Spleen (tissue), 11 donors: ENCODE data around the gene BNIP3. TPM values are rescaled to one million over a fixed set of nuclear protein-coding genes. Genes with fewer than 3 reads are reported as not detected.

Experiments used
- DNase-seq: peaks from one replicate; pipeline ENCODE4 v3.0.0-alpha.2; 2020
- H3K27ac ChIP-seq, 8 donors: fragments of 200-600 bp; sonication (generic) in 7 of 8; 1 replicate in 4 of 8; 2 replicates in 4 of 8; pipeline versions ENCODE4 v1.5.0 to v1.8.0; 2016 to 2021; ENCODE audit warnings: inconsistent platforms in 4 of 8, mild to moderate bottlenecking in 4 of 8, moderate library complexity in 1 of 8
- H3K27me3 ChIP-seq, 7 donors: fragments of 200-600 bp; sonication (generic) in 6 of 7; replicated peaks in 1 of 7; 1 replicate in 4 of 7; 2 replicates in 3 of 7; pipeline versions ENCODE4 v1.5.0 to v1.8.0; 2016 to 2021; ENCODE audit warnings: inconsistent platforms in 3 of 7, mild to moderate bottlenecking in 1 of 7
- H3K36me3 ChIP-seq, 6 donors: fragments of 200-600 bp; sonication (generic) in 5 of 6; 1 replicate in 4 of 6; 2 replicates in 2 of 6; pipeline versions ENCODE4 v1.5.0 to v1.8.0; 2016 to 2021; ENCODE audit warnings: inconsistent platforms in 2 of 6
- H3K4me1 ChIP-seq, 6 donors: fragments of 200-600 bp; sonication (generic) in 5 of 6; 1 replicate in 3 of 6; 2 replicates in 3 of 6; pipeline versions ENCODE4 v1.5.0 to v1.8.0; 2016 to 2021; ENCODE audit warnings: inconsistent platforms in 3 of 6
- H3K4me3 ChIP-seq, 8 donors: fragments of 200-600 bp; sonication (generic) in 7 of 8; 1 replicate in 4 of 8; 2 replicates in 4 of 8; pipeline versions ENCODE4 v1.5.0 to v1.8.0; 2016 to 2021; ENCODE audit warnings: inconsistent platforms in 4 of 8, mild to moderate bottlenecking in 4 of 8, moderate library complexity in 2 of 8
- H3K9me3 ChIP-seq, 8 donors: fragments of 200-600 bp; sonication (generic) in 7 of 8; 1 replicate in 4 of 8; 2 replicates in 4 of 8; pipeline versions ENCODE4 v1.5.0 to v1.8.0; 2016 to 2021; ENCODE audit warnings: inconsistent platforms in 4 of 8
- POLR2A ChIP-seq, 3 donors: fragments of 450-650 bp; IDR thresholded peaks; one replicate each; pipeline ENCODE4 v1.5.1; 2017; ENCODE audit warnings: antibody characterized with exemption in 3 of 3, mild to moderate bottlenecking in 1 of 3
- POLR2AphosphoS5 ChIP-seq, 3 donors: sonication (generic); formaldehyde crosslinking; IDR thresholded peaks; one replicate each; pipeline ENCODE4 v1.5.1; 2017; ENCODE audit warnings: antibody characterized with exemption in 3 of 3
- WGBS, 5 donors: extraction: QIAGEN DNeasy Blood & Tissue Kit in 3 of 5; methylation state at CpG; one replicate each; pipeline versions ENCODE4 v1.1.5 to v1.1.7; 2013 to 2018; 5-methylcytosine and 5-hydroxymethylcytosine counted together
- intact Hi-C: fragments of 100-400 bp; cut with DNase I; formaldehyde crosslinking; loops from one replicate; pipeline ENCODE4 v1.15.0; 2023; ENCODE audit warnings: low total_unique reads
- polyA plus RNA-seq, 3 donors: library from polyadenylated mRNA; stranded (reverse); fragments of 200-250 nt; gene quantifications; one replicate each; pipeline ENCODE4 v1.2.1, GENCODE V29; 2013
- total RNA-seq, 7 donors: library from RNA; depleted of rRNA in 3 of 7; stranded (reverse); fragments of >200 nt in 3 of 7; fragmentation: NEBNext Ultra II Directional in 4 of 7; extraction: Animal tissue kit (Norgen Biotek cat#: 25700) in 4 of 7; gene quantifications; one replicate each; pipeline versions ENCODE4 v1.1.0 to v1.2.1, GENCODE V29; 2016 to 2021
- TF ChIP-seq, protein P1 (sequence below), 11 experiments: fragments of 200-600 bp in 7 of 11; fragments of 450-650 bp in 4 of 11; sonication (generic) in 4 of 11; IDR thresholded peaks in 8 of 11; conservative IDR thresholded peaks in 3 of 11; 1 replicate in 7 of 11; 2 replicates in 4 of 11; pipeline versions ENCODE4 v1.4.0 to v1.8.0; 2016 to 2021; ENCODE audit warnings: antibody characterized with exemption in 11 of 11, inconsistent platforms in 4 of 11, mild to moderate bottlenecking in 1 of 11
- donor health status: healthy with polysubstance abuse.
- donor health status: DM: no; HTN: no; CAD: no; lungs with moderate emphysema.
- donor health status: DM: no; HTN: no; CAD: no.
- donor health status: Bipolar disorder and iron deficiency.
- donor health status: healthy.
- donor health status: DM: no; HTN: no; CAD: no.
- donor health status: DM: yes; HTN: yes; CAD: no.

Gene BNIP3
- total and polyA plus RNA-seq, 10 donors, result 4.2 to 42.6 (median 16.6) TPM

DNA sequence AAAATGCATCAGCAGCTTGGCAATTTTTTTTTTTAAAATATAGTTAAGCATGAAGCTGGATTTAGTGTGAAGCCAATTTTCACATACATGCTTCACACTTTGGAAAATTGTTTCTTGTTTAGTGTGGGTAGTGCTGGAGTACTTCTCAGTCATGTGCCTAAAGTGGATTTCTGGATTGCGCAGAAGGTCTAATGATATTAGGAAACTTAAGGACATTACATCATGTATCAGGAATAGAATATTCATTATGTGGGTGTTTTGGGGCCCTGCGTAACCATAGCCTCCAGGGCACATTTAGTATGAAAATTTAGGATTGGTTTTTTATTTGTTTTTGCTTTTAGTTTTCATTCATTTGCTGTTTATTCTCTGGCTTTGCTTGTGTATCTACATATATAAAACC lies 28.8 kb upstream of the BNIP3 start:
- H3K36me3 ChIP-seq, result no peaks in the 10 kb centered on the region
- H3K9me3 ChIP-seq, result peaks cover 0 to under 1% (median 0%) of the 10 kb centered on the region in 8 donors
- intact Hi-C loops, result no loop called here
- H3K4me3 ChIP-seq, result no peak overlapping the region
- no peak overlapping the region for H3K27ac ChIP-seq
- TF ChIP-seq, protein P1, sequence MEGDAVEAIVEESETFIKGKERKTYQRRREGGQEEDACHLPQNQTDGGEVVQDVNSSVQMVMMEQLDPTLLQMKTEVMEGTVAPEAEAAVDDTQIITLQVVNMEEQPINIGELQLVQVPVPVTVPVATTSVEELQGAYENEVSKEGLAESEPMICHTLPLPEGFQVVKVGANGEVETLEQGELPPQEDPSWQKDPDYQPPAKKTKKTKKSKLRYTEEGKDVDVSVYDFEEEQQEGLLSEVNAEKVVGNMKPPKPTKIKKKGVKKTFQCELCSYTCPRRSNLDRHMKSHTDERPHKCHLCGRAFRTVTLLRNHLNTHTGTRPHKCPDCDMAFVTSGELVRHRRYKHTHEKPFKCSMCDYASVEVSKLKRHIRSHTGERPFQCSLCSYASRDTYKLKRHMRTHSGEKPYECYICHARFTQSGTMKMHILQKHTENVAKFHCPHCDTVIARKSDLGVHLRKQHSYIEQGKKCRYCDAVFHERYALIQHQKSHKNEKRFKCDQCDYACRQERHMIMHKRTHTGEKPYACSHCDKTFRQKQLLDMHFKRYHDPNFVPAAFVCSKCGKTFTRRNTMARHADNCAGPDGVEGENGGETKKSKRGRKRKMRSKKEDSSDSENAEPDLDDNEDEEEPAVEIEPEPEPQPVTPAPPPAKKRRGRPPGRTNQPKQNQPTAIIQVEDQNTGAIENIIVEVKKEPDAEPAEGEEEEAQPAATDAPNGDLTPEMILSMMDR (IDR thresholded peaks at IDR 0.05 in 8 of 11, conservative IDR thresholded peaks at IDR 0.05 in 3 of 11), result no peak
- TF ChIP-seq POLR2AphosphoS5 (IDR thresholded peaks at IDR 0.05) (no peak), POLR2A (IDR thresholded peaks at IDR 0.05) (no peak)
- H3K27me3 ChIP-seq, result peaks cover 0 to 12% (median 0%) of the 10 kb centered on the region in 7 donors
- DNase-seq, result no peak
- WGBS, 5 donors, result 73 to 91% (median 80%) methylated on average over 2 of the region's 2 CpGs
- no peaks in the 10 kb centered on the region for H3K4me1 ChIP-seq

GRCh38 chr10:132009575-132009974 lies 27.9 kb upstream of the BNIP3 start:
- 42 to 48% (median 44%) methylated on average over 3 of the region's 3 CpGs for WGBS, 5 donors
- no peaks in the 10 kb centered on the region for H3K4me1 ChIP-seq
- TF ChIP-seq POLR2AphosphoS5 (IDR thresholded peaks at IDR 0.05) (no peak), POLR2A (IDR thresholded peaks at IDR 0.05) (no peak)
- TF ChIP-seq, protein P1 (IDR thresholded peaks at IDR 0.05 in 8 of 11, conservative IDR thresholded peaks at IDR 0.05 in 3 of 11), result no peak
- no peaks in the 10 kb centered on the region for H3K36me3 ChIP-seq
- peaks cover 0 to 6% (median 0%) of the 10 kb centered on the region in 8 donors for H3K9me3 ChIP-seq
- no peak for DNase-seq
- H3K27ac ChIP-seq, result no peak overlapping the region
- intact Hi-C loops, result no loop called here
- H3K27me3 ChIP-seq, result peaks cover 0 to 12% (median 0%) of the 10 kb centered on the region in 7 donors
- no peak overlapping the region for H3K4me3 ChIP-seq

- Histone ChIP-seq H3K9me3 (peaks cover 0 to 6% (median 0%) of the 10 kb centered on the region in 8 donors), H3K27ac (no peak overlapping the region), H3K4me1 (no peaks in the 10 kb centered on the region), H3K36me3 (no peaks in the 10 kb centered on the region), H3K27me3 (peaks cover 0 to 18% (median 0%) of the 10 kb centered on the region in 7 donors), H3K4me3 (no peak overlapping the region)
- intact Hi-C loops, result no loop called here
- TF ChIP-seq POLR2AphosphoS5 (IDR thresholded peaks at IDR 0.05) (no peak), POLR2A (IDR thresholded peaks at IDR 0.05) (no peak)
- TF ChIP-seq, protein P1 (IDR thresholded peaks at IDR 0.05 in 8 of 11, conservative IDR thresholded peaks at IDR 0.05 in 3 of 11), result no peak
- 83 to 90% (median 89%) methylated on average over 10 of the region's 10 CpGs for WGBS, 5 donors
- DNase-seq, result no peak
These were observed 26.0 kb upstream of the BNIP3 start for GRCh38 chr10:132007681-132008080.

- H3K9me3 ChIP-seq, result peaks cover 0 to 6% (median 0%) of the 10 kb centered on the region in 8 donors
These were observed 25.2 kb upstream of the BNIP3 start for GRCh38 chr10:132006966-132007365.

More at GRCh38 chr10:132006966-132007365, 25.2 kb upstream of the BNIP3 start:
- TF ChIP-seq POLR2A (IDR thresholded peaks at IDR 0.05) (no peak), POLR2AphosphoS5 (IDR thresholded peaks at IDR 0.05) (no peak)
- TF ChIP-seq, protein P1 (IDR thresholded peaks at IDR 0.05 in 8 of 11, conservative IDR thresholded peaks at IDR 0.05 in 3 of 11), result no peak
- Histone ChIP-seq H3K27ac (no peak overlapping the region), H3K36me3 (no peaks in the 10 kb centered on the region), H3K4me3 (no peak overlapping the region), H3K27me3 (peaks cover 0 to 18% (median 0%) of the 10 kb centered on the region in 7 donors), H3K4me1 (no peaks in the 10 kb centered on the region)
- no peak for DNase-seq
- 83 to 90% (median 85%) methylated on average over 4 of the region's 4 CpGs for WGBS, 5 donors
- intact Hi-C loops, result no loop called here
